ENCODE measurements around the gene CALHM4. TPM values are rescaled to one million over a fixed set of nuclear protein-coding genes. Genes with fewer than 3 reads are reported as not detected.

Gene CALHM4
- total RNA-seq, 2 experiments from 2014 or later = not detected

DNA sequence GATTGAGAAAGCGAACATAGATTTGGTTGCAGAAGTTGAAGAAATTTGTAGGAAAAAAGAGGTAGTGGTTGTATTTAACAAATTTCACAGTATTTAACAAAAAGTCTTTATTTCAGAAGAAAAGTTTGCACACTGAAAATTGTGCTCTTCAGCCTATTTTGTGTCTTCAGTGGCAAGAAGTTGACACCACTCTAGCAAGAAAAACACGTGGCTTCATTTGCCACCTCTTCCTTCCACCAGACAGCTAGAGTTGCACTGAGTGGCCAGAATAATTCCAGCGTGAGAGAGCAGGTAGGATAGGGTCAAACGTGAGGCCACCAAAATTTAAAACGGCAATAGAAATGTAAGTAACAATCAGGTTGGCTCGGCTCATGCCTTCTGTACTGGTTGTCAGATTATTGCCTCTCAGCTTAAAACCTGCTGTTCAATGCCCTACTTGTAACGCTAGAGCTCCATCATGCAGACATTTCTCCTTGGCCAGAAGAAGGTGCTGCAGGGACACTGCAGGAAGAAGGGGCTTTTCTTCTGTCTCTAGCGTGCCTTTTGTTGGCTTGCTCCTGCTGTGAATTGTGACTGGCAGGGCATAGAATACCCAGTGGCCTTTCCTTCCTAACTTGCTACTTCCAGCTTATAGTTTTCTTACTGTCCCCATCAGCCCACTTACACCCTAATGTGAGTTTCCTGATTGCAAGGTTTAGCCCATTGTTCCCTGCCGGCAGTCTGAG lies 20.2 kb upstream of the CALHM4 start:
- H3K27ac ChIP-seq (ENCODE audit: low read depth, low read length, poor library complexity, severe bottlenecking) = no peak overlapping the region
- no TSS peak for BruUV-seq (replicated peaks)
- no peaks in the 10 kb centered on the region for H3K9me3 ChIP-seq (ENCODE audit: low read length)
- POLR2A ChIA-PET = interaction anchor here (0.7 to 1.1 kb wide), 3 partner anchors 240 to 246 kb away, joined by 3 to 4 read pairs (median 4); no protein-coding TSS in a partner anchor
- H3K4me1 ChIP-seq (ENCODE audit: insufficient read depth, low read length, poor library complexity, severe bottlenecking) = no peaks in the 10 kb centered on the region
- no peak for DNase-seq (ENCODE audit: low spot score)
- no peak overlapping the region for H3K4me2 ChIP-seq (ENCODE audit: low read length)
- no peaks in the 10 kb centered on the region for H3K79me2 ChIP-seq (ENCODE audit: insufficient read depth, low read depth, low read length)
- H3K4me3 ChIP-seq (ENCODE audit: low read depth, low read length, poor library complexity, severe bottlenecking) = no peak overlapping the region
- H3K36me3 ChIP-seq (ENCODE audit: insufficient read depth, low read length) = no peaks in the 10 kb centered on the region
- intact Hi-C loops (cut with micrococcal nuclease; ENCODE audit: unreplicated experiment) = no loop called here
- H4K20me1 ChIP-seq (ENCODE audit: insufficient read depth, low read length) = no peaks in the 10 kb centered on the region
- H3K9me2 ChIP-seq (ENCODE audit: insufficient read depth, low read length) = no peaks in the 10 kb centered on the region
- H2AFZ ChIP-seq (ENCODE audit: low read length) = no peak overlapping the region
- CTCF ChIA-PET (ENCODE audit: unreplicated experiment) = interaction anchor here (0.9 to 1.1 kb wide), 3 partner anchors 22 to 246 kb away, joined by 3 read pairs; no protein-coding TSS in a partner anchor
- no peak for TF ChIP-seq EZH2phosphoT487 (IDR thresholded peaks at IDR 0.05; ENCODE audit: borderline replicate concordance, low read depth, low read length)

GRCh38 chr6:116535109-116535508 lies 18.4 kb upstream of the CALHM4 start:
- TF ChIP-seq EZH2phosphoT487 (IDR thresholded peaks at IDR 0.05; ENCODE audit: borderline replicate concordance, low read depth, low read length) = no peak
- TF ChIP-seq CTCF (conservative IDR thresholded peaks at IDR 0.05; ENCODE audit: low read length) = no peak
- Histone ChIP-seq H3K4me3 (ENCODE audit: low read depth, low read length, poor library complexity, severe bottlenecking) (no peak overlapping the region), H2AFZ (ENCODE audit: low read length) (no peak overlapping the region), H3K79me2 (ENCODE audit: insufficient read depth, low read depth, low read length) (no peaks in the 10 kb centered on the region), H3K4me1 (ENCODE audit: insufficient read depth, low read length, poor library complexity, severe bottlenecking) (no peaks in the 10 kb centered on the region), H3K36me3 (ENCODE audit: insufficient read depth, low read length) (no peaks in the 10 kb centered on the region), H3K9me3 (ENCODE audit: low read length) (no peaks in the 10 kb centered on the region), H4K20me1 (ENCODE audit: insufficient read depth, low read length) (no peaks in the 10 kb centered on the region), H3K4me2 (ENCODE audit: low read length) (no peak overlapping the region), H3K27ac (ENCODE audit: low read depth, low read length, poor library complexity, severe bottlenecking) (no peak overlapping the region), H3K9me2 (ENCODE audit: insufficient read depth, low read length) (no peaks in the 10 kb centered on the region)
- CTCF ChIA-PET (ENCODE audit: unreplicated experiment) = interaction anchor here (1.2 kb wide), 1 partner anchor 266 kb away, joined by 3 read pairs; no protein-coding TSS in a partner anchor
- no peak for DNase-seq (ENCODE audit: low spot score)
- intact Hi-C loops (cut with micrococcal nuclease; ENCODE audit: unreplicated experiment) = no loop called here
- POLR2A ChIA-PET = interaction anchor here (0.6 to 1.2 kb wide), 6 partner anchors 10 to 135 kb away, joined by 3 to 4 read pairs (median 3); partner anchors contain the start of gene TRAPPC3L
- BruUV-seq (replicated peaks) = no TSS peak

DNA sequence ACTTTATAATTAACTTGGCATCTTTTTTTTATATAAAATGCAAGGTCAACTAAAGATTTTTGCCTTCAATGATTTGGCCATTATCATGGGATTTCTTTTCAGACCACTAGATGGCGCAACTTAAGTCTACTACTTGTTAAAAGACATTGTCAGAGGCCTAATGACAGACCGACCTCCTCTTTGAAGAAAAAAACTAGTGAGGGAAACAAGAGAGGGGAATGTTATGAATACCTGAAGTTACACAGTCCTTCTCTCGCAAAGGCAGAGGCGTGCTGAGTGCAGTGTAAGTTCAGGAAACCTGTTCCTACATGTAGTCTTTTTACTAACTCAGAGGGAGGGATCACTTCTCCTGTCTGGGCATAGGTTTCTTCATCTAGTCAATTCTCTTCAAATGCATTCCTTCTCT lies 17.3 kb upstream of the CALHM4 start:
- H3K4me2 ChIP-seq (ENCODE audit: low read length) = no peak overlapping the region

More for the DNA sequence above, 17.3 kb upstream of the CALHM4 start:
- H3K79me2 ChIP-seq (ENCODE audit: insufficient read depth, low read depth, low read length) = no peaks in the 10 kb centered on the region
- H3K9me3 ChIP-seq (ENCODE audit: low read length) = no peaks in the 10 kb centered on the region
- DNase-seq (ENCODE audit: low spot score) = peak; percentile 77
- no peak overlapping the region for H2AFZ ChIP-seq (ENCODE audit: low read length)
- ChIA-PET CTCF (ENCODE audit: unreplicated experiment) (no interaction called here), POLR2A (no interaction called here)
- H3K9me2 ChIP-seq (ENCODE audit: insufficient read depth, low read length) = no peaks in the 10 kb centered on the region
- H4K20me1 ChIP-seq (ENCODE audit: insufficient read depth, low read length) = no peaks in the 10 kb centered on the region
- TF ChIP-seq CTCF (conservative IDR thresholded peaks at IDR 0.05; ENCODE audit: low read length) = peak; percentile 96
- TF ChIP-seq EZH2phosphoT487 (IDR thresholded peaks at IDR 0.05; ENCODE audit: borderline replicate concordance, low read depth, low read length) = no peak
- no peak overlapping the region for H3K4me3 ChIP-seq (ENCODE audit: low read depth, low read length, poor library complexity, severe bottlenecking)
- no TSS peak for BruUV-seq (replicated peaks)
- no peaks in the 10 kb centered on the region for H3K36me3 ChIP-seq (ENCODE audit: insufficient read depth, low read length)
- H3K4me1 ChIP-seq (ENCODE audit: insufficient read depth, low read length, poor library complexity, severe bottlenecking) = no peaks in the 10 kb centered on the region
- intact Hi-C loops (cut with micrococcal nuclease; ENCODE audit: unreplicated experiment) = loop anchor here (2.0 kb wide), 1 partner anchor 25 kb away; no protein-coding TSS in a partner anchor
- H3K27ac ChIP-seq (ENCODE audit: low read depth, low read length, poor library complexity, severe bottlenecking) = no peak overlapping the region
